ENCODE results near the gene ASB1.

The ASB1 gene

GRCh38 chr2:238489896-238490295, 63.2 kb downstream of the ASB1 start:
- TF ChIP-seq, protein P1, sequence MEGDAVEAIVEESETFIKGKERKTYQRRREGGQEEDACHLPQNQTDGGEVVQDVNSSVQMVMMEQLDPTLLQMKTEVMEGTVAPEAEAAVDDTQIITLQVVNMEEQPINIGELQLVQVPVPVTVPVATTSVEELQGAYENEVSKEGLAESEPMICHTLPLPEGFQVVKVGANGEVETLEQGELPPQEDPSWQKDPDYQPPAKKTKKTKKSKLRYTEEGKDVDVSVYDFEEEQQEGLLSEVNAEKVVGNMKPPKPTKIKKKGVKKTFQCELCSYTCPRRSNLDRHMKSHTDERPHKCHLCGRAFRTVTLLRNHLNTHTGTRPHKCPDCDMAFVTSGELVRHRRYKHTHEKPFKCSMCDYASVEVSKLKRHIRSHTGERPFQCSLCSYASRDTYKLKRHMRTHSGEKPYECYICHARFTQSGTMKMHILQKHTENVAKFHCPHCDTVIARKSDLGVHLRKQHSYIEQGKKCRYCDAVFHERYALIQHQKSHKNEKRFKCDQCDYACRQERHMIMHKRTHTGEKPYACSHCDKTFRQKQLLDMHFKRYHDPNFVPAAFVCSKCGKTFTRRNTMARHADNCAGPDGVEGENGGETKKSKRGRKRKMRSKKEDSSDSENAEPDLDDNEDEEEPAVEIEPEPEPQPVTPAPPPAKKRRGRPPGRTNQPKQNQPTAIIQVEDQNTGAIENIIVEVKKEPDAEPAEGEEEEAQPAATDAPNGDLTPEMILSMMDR (IDR thresholded peaks at IDR 0.05; ENCODE audit: low read length, missing control alignments) = no peak
- H3K4me3 ChIP-seq (replicated peaks; ENCODE audit: low read depth, low read length) = no peak overlapping the region
- DNase-seq (ENCODE audit: low read depth) = no peak

DNA sequence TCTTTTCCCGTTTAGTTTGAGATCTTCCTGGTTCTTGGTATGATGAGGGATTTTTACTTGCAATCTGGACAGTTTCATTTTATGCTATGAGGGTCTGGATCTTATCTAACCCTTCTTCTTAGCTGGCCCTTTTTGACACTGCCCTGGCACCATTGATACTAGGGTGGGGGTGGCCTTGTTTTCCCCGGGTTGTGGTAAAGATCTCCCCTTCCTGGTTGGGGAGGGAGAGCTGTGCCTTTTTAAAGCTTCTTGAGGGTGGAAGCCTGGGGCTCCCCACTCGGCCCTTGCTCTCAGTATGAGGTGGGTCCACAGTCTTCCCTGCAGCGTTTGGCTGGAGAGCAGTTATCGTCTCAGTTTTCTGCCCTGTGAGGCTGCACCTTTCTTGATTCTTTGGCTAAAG, 66.1 kb downstream of the ASB1 start:
- no peak for DNase-seq (ENCODE audit: low read depth)
- no peak overlapping the region for H3K4me3 ChIP-seq (replicated peaks; ENCODE audit: low read depth, low read length)
- TF ChIP-seq, protein P1 (IDR thresholded peaks at IDR 0.05; ENCODE audit: low read length, missing control alignments) = no peak

- no peak for DNase-seq (ENCODE audit: low read depth)
- TF ChIP-seq, protein P1 (IDR thresholded peaks at IDR 0.05; ENCODE audit: low read length, missing control alignments) = no peak
- H3K4me3 ChIP-seq (replicated peaks; ENCODE audit: low read depth, low read length) = no peak overlapping the region
Observed at GRCh38 chr2:238493411-238493810, 66.7 kb downstream of the ASB1 start.

DNA sequence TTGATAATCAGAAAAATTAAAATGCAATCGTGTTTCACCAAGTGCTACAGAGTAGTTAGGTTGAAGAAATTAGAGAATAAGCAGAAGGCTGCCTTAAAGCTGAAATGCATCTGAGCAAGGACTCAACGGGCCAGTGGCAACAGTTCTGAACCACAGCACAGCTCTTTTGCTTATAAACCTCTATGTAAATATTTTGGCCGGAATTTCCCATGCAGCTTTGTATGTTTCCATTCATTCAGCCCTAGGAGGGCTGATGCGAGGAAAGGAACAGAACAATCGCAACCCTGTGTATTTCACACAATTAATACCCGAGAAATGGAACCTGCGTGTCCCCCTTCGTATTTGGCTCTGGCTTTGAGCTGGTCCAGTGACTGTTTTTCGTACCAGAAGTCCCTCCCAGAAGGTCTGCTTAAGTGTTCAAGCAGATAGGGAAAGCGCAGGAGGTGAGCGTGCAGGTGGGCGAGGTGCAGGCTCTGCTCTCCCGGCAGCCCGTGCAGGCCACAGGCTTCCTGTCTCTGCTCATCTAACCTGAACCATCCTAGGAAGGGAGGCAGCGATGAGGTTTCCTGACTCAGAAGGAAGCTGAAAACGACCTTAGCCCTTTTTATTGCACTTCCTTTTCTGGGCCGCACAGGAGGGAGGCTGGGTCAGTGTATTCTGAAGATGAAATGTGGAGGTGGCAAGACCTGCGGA, 67.3 kb downstream of the ASB1 start:
- DNase-seq (ENCODE audit: low read depth) = no peak
- TF ChIP-seq, protein P1 (IDR thresholded peaks at IDR 0.05; ENCODE audit: low read length, missing control alignments) = no peak
- no peak overlapping the region for H3K4me3 ChIP-seq (replicated peaks; ENCODE audit: low read depth, low read length)

DNA sequence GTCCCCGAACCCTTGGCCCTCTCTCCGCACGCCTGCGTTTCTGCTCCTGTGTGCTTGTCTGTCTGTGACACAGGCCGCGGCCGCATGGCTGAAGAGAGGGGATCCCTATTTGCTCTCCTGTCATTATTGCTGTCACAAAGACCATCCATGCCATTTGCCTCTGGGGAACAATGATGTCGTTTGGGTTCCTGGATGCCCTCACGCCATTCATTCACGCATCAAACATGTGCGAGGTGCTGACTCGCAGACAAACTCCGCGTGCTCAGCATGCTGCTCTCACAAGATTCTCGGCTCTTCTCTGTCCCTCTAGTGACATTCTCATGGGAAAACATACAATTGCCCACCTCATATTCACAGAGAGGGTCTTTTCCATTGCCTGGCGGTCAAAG, 67.8 kb downstream of the ASB1 start:
- no peak for DNase-seq (ENCODE audit: low read depth)
- no peak overlapping the region for H3K4me3 ChIP-seq (replicated peaks; ENCODE audit: low read depth, low read length)
- TF ChIP-seq, protein P1 (IDR thresholded peaks at IDR 0.05; ENCODE audit: low read length, missing control alignments) = no peak

DNA sequence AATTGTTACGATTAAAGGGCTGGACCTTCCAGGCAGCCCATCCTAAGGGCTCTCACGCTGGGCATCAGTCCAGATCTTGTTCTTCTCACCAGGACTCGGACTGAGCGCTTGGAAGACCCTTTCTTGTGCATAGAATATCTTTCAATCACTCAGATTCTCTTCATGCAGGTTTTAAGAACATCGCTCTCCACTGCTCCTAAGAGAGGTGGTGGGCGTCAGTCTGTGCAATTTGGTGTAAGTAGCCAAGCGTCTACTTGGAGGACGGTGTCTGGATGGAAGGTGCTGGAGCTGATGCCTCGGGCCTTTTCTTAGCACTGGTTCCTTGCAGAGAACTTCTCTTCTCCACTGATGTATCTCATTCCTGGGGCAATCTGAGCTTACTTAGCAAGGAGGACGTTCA, 68.7 kb downstream of the ASB1 start:
- no peak overlapping the region for H3K4me3 ChIP-seq (replicated peaks; ENCODE audit: low read depth, low read length)
- no peak for DNase-seq (ENCODE audit: low read depth)
- TF ChIP-seq, protein P1 (IDR thresholded peaks at IDR 0.05; ENCODE audit: low read length, missing control alignments) = no peak
